Epithelial cell of esophagus (primary cell): ENCODE data around the gene SYNE3.
"Not testable (repeated sequence)": the region's sequence is repeated elsewhere in the genome, so short reads cannot be mapped to it uniquely, and the experiment has no call there.

Experiments
- DNase-seq: peaks from one replicate; pipeline ENCODE4 v3.0.0; 2010; ENCODE audit warnings: low read depth
- H3K4me3 ChIP-seq: 2 replicates; pipeline ENCODE4 v1.5.1; 2011; ENCODE audit warnings: mild to moderate bottlenecking, low read length, control low read depth
- TF ChIP-seq, protein P1 (sequence below): IDR thresholded peaks from 2 replicates; pipeline ENCODE4 v1.5.1; 2011; ENCODE audit warnings: low read depth, mild to moderate bottlenecking, low read length, control low read depth, inconsistent platforms; ENCODE audit not compliant: insufficient read depth; ENCODE audit errors: missing control alignments

Gene SYNE3

DNA sequence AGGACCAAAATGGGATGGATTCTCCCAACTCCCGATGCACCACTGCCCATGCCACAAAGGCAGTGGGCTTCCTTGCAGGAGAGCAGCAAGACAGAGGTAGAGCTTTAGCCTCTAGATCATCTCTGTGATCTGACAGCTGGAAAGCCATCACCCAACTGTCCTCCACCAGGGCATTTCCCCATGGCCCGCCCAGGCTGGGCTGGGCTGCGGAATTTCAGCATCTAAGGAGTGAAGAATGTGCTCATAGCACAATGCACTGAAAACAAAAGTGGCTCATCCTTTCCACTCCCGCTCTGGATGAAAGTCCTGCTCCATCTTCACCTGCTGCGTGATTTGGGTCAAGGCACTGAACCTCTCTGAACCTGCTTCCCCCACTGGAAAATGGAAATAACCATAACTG, 5.6 kb downstream of the SYNE3 start:
- H3K4me3 ChIP-seq = no peak overlapping the region
- TF ChIP-seq, protein P1, sequence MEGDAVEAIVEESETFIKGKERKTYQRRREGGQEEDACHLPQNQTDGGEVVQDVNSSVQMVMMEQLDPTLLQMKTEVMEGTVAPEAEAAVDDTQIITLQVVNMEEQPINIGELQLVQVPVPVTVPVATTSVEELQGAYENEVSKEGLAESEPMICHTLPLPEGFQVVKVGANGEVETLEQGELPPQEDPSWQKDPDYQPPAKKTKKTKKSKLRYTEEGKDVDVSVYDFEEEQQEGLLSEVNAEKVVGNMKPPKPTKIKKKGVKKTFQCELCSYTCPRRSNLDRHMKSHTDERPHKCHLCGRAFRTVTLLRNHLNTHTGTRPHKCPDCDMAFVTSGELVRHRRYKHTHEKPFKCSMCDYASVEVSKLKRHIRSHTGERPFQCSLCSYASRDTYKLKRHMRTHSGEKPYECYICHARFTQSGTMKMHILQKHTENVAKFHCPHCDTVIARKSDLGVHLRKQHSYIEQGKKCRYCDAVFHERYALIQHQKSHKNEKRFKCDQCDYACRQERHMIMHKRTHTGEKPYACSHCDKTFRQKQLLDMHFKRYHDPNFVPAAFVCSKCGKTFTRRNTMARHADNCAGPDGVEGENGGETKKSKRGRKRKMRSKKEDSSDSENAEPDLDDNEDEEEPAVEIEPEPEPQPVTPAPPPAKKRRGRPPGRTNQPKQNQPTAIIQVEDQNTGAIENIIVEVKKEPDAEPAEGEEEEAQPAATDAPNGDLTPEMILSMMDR = no peak
- no peak for DNase-seq

DNA sequence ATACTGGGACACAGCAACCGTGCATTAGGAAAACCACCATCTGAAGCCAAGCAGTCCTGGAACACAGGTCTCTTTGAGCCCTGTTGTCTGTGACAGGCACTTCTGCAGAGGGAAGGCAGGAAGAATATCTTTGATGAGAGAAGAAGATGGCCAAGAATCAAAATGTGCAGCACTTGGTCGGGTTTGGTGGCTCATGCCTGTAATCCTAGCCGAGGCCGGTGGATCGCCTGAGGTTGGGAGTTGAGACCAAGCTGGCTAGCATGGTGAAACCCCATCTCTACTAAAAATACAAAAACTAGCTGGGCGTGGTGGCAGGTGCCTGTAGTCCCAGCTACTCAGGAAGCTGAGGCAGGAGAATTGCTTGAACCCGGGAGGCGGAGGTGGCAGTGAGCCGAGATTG, 6.1 kb downstream of the SYNE3 start:
- DNase-seq, H3K4me3 ChIP-seq: not testable (repeated sequence)

DNA sequence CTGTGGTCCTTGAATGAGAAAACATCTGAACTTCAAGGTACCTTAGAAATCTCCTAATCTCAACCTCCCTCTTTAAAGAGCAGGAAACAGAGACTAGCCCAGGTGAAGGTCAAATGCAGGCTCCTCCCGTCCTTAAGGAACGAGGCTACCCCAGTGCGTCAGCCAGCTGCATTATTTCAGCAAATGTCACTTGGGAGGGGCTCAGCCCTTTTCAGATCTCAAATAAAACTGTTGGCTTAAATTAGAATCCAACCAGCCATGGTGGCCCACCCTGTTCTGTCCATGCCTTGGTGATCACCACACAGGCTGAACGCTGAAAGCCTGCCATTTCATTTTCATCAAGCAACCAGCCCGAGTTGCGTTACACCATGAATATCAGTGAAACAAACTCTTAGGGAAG, 7.0 kb downstream of the SYNE3 start:
- H3K4me3 ChIP-seq = no peak overlapping the region
- TF ChIP-seq, protein P1 = no peak
- no peak for DNase-seq

DNA sequence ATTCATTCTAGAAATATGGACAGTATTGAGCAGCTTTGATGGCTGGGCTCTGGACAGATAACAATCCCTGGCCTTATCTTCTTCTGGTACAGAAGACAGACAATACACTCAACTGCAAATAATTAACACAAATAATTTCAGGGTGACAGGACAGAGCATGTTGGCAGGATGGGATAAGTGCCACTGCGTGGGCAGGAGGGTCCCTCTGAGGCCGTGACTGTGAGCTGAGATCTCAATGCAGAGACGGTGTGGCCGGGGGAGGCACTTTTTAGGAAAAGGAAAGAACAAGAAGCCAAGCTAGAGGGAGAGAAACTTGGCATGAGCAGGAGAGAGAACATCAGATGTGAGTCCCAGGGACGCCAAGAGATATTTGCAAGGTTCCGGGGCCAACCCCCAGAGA, 8.1 kb downstream of the SYNE3 start:
- TF ChIP-seq, protein P1 = no peak
- H3K4me3 ChIP-seq = no peak overlapping the region
- no peak for DNase-seq

DNA sequence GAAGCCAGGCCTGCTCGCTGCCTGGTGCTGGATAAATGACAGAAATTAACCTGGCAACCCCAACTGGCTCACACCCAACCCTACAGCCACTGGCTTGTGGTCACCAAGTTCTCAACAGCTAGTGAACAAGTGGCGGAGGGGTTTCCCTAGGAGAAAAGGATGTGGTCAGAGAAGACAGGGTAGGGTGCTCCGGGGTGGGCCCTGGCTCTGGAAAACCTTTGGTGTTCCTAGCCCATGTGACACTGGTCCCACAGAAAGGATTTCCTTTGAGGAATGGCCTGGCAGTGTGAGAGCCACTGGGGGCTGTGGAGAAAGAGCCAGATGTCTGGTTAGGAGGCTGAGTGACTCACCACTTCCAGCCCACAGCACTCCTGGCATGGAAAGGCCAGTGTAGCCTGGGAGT, 8.7 kb downstream of the SYNE3 start:
- TF ChIP-seq, protein P1 = no peak
- DNase-seq = peak; percentile 75

DNA sequence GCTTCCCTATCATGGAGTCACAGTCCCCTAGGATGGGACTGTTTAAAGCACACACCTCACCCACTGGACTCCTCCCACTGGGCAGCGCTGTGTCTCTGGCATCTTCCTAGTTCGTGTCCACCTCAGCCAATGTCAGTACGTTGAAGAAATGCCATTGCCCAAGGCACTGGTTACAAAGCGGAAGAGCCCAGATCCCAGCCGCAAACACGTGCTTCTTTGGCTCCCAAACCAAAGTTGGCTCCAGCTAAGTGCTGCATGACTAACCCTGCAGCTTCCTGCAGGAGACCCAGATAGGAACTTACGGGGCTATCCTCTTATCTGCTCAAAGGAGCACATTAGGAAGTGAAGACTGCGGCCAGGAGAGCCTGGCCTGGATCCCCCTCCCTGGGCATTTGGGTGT, 9.3 kb downstream of the SYNE3 start:
- DNase-seq = peak; percentile 97
- H3K4me3 ChIP-seq = no peak overlapping the region
- TF ChIP-seq, protein P1 = no peak

More for the DNA sequence above, 8.7 kb downstream of the SYNE3 start:
- H3K4me3 ChIP-seq = no peak overlapping the region

DNA sequence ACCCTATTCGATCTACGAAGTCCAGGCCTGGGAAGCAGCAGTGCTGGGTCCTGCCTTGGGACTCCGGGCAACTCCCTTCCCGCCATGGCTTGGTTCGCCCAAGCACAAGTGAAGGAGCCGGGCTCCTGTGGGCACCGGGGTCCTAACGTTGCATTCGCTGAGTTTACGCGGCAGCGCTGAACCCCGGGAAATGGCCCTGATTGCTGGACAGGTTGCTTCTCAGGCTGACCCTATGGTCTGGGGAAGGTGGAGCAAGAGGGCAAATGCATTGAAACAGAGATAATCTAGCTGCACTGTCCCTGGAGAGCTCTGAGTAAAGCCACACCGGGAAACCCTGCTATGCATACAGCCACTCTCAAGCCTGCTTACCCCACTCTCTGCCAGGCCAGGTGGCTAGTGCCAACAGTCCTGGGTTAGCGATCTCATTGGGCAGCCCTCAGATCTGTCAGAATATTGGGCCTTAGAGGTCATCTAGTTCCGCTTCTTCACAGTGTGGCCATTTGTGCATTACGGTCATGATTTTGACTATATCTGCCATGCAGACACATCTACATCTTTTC, 11.3 kb downstream of the SYNE3 start:
- no peak for DNase-seq
- TF ChIP-seq, protein P1 = no peak
- no peak overlapping the region for H3K4me3 ChIP-seq
